GM21367 (cell line): Measurements from ENCODE around the gene HM13.
"Not testable (repeated sequence)": the region's sequence is repeated elsewhere in the genome, so short reads cannot be mapped to it uniquely, and the experiment has no call there.

Experiments
- ATAC-seq: cut with Tn5 transposase; IDR thresholded peaks from one replicate; pipeline ENCODE4 v1.9.1; 2021; ENCODE audit not compliant: unreplicated experiment

Gene HM13

GRCh38 chr20:31566319-31566657 lies 52.0 kb downstream of the HM13 start:
- no peak for ATAC-seq

- no peak for ATAC-seq
Measured at GRCh38 chr20:31566658-31567379, 52.6 kb downstream of the HM13 start.

- no peak for ATAC-seq
Measured at GRCh38 chr20:31567380-31567720, 53.1 kb downstream of the HM13 start.

- ATAC-seq, result no peak
Measured at GRCh38 chr20:31568041-31568731, 53.9 kb downstream of the HM13 start.

GRCh38 chr20:31568773-31569162 lies 54.5 kb downstream of the HM13 start:
- no peak for ATAC-seq

GRCh38 chr20:31569163-31570020 lies 55.1 kb downstream of the HM13 start:
- ATAC-seq, result no peak

GRCh38 chr20:31570021-31570463 lies 55.8 kb downstream of the HM13 start:
- ATAC-seq, result no peak

- no peak for ATAC-seq
Measured at GRCh38 chr20:31570735-31571617, 56.7 kb downstream of the HM13 start.

- no peak for ATAC-seq
Measured at GRCh38 chr20:31572042-31572700, 57.9 kb downstream of the HM13 start.

- ATAC-seq, result peak; percentile 85
Measured at GRCh38 chr20:31572701-31573554, 58.7 kb downstream of the HM13 start.

GRCh38 chr20:31573555-31574321 lies 59.5 kb downstream of the HM13 start:
- peak; percentile 9 for ATAC-seq

GRCh38 chr20:31574986-31575385 lies 60.7 kb downstream of the HM13 start:
- not testable (repeated sequence) for ATAC-seq

GRCh38 chr20:31576751-31577150 lies 62.5 kb downstream of the HM13 start:
- ATAC-seq, result no peak

- no peak for ATAC-seq
Measured at GRCh38 chr20:31577194-31577593, 63.0 kb downstream of the HM13 start.

GRCh38 chr20:31578448-31579138 lies 64.4 kb downstream of the HM13 start:
- no peak for ATAC-seq

GRCh38 chr20:31579245-31579644 lies 65.0 kb downstream of the HM13 start:
- no peak for ATAC-seq

GRCh38 chr20:31579941-31580651 lies 65.9 kb downstream of the HM13 start:
- not testable (repeated sequence) for ATAC-seq
